NCI-H82 (cell line): ENCODE data around the gene ELFN2.
"Not testable (repeated sequence)": the region's sequence is repeated elsewhere in the genome, so short reads cannot be mapped to it uniquely, and the experiment has no call there.

Experiments
- DNase-seq: peaks from one replicate; lab custom pipeline; 2025; lab: John Stamatoyannopoulos, UW

Gene ELFN2

DNA sequence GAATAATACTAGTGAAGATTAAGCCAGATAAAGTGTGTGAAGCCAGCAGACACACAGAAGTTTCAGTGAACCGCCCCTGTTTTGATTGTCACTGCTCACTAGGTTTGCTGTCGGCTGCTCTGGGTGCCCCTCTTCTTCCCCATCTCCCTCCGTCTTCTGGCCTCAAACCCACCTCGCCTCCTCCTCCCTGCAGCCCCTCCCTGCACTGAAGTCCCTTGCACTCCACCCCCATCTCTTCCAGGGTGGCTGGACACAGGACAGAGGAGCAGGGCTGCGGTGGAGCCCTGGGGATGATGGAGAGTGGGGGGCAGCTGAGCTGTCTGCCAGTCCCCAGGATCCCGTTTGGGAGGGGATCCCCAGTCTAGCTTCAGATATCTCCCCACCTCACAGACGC is 91.5 kb downstream of the ELFN2 start:
- DNase-seq = no peak

GRCh38 chr22:37334859-37335805 is 92.1 kb downstream of the ELFN2 start:
- peak; percentile 22 for DNase-seq

- no peak for DNase-seq
These were observed 92.8 kb downstream of the ELFN2 start for GRCh38 chr22:37334461-37334858.

GRCh38 chr22:37333724-37334460 is 93.4 kb downstream of the ELFN2 start:
- DNase-seq = no peak

GRCh38 chr22:37331856-37332536 is 95.3 kb downstream of the ELFN2 start:
- no peak for DNase-seq

DNA sequence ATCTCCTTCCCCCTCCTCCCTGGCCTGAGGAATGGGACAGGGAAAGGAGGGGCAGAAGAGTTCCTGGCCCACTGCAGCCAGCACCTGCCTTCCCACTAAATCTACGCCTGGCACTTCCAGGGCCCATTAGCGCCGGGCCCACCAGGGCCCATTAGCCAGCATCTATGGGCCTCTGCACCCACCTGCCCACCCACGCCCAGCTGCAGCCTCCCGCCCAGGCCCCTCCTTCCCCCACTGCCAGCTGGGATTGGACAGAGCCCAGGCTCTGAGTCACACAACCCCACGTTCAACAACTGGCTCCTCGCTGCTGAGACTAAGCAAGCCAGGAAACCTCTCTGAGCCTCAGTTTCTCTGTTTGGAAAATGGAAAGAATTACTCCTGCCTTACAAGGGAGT is 96.2 kb downstream of the ELFN2 start:
- DNase-seq = no peak

GRCh38 chr22:37330200-37331033 is 96.9 kb downstream of the ELFN2 start:
- peak; percentile 84 for DNase-seq

DNA sequence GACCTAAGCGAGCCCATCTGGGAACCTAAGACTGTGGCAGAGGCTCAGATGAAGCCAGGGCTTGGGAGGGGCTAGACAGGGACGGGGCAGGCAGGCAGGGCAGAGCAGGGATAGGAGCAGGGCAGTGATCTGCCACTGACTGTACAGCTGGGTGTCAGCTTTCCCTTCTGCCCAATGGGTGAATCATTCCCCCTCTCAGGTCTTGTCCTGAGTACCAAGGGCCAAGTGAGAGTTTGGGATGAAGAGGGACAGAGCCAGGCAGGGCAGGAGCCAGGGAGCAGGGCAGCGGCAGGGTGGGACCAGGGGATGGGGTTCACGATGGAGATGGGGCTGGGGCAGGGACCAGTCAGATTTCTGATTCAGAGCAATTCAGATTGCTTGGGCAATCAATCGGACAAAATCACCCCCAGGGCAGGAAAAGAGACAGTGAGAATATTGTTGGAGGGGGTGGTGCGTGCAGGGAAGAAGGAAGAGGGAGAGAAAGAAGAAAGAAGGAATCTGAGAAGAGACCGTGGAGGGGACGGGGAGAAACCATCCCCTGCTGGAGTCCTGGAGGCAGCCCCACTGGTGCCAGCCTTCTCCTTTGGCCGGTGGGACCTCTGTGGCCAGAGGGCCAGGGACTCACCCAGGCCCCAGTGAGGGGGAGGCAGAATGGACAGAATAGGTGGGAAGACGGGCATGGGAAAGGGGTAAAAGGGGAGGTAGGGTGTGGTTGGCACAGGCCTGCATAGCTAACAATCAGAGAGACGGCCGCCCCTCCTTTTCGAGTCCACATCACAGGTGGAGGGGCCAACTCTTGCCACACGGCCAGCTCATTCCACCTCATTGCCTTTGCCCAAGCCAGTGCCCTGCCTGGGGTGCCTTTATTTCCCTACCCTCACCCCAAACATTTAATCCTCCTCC is 97.8 kb downstream of the ELFN2 start:
- DNase-seq = no peak

GRCh38 chr22:37328538-37329237 is 98.6 kb downstream of the ELFN2 start:
- not testable (repeated sequence) for DNase-seq

GRCh38 chr22:37328017-37328416 is 99.3 kb downstream of the ELFN2 start:
- no peak for DNase-seq

DNA sequence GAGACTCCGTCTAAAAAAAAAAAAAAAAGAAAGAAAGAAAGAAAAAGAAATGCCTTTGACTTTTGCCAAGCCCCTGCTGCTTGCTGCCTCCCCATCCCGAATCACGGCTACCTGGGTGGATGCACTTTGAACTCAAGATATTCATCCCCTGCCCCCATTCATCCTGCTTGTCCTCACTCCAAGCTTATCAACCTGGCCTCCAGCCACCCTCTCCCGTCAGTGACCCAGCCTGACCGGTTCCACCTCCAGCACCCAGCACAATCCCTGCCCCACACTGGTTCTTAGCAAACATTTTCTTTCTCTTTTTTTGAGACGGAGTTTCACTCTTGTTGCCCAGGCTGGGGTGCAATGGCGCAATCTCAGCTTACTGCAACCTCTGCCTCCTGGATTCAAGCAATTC is 100.6 kb downstream of the ELFN2 start:
- DNase-seq = no peak

DNA sequence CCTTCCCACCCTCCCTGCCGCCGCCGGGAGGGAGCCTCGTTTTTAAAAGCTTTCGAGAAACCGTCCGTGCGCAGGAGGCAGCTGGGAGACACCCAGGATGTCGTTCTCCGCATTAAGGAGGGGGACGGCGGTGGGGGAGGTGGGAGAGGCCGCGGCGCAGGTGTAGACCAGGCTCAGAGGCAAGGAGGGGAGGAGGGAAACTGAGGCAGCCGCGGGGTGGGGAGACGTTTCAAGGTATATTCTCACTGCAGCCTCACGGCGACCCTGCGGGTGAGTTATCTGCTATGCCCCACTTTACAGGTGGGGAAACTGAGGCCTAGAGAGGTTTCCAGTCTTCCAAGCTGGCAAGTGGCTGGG is 102.3 kb downstream of the ELFN2 start:
- DNase-seq = no peak

DNA sequence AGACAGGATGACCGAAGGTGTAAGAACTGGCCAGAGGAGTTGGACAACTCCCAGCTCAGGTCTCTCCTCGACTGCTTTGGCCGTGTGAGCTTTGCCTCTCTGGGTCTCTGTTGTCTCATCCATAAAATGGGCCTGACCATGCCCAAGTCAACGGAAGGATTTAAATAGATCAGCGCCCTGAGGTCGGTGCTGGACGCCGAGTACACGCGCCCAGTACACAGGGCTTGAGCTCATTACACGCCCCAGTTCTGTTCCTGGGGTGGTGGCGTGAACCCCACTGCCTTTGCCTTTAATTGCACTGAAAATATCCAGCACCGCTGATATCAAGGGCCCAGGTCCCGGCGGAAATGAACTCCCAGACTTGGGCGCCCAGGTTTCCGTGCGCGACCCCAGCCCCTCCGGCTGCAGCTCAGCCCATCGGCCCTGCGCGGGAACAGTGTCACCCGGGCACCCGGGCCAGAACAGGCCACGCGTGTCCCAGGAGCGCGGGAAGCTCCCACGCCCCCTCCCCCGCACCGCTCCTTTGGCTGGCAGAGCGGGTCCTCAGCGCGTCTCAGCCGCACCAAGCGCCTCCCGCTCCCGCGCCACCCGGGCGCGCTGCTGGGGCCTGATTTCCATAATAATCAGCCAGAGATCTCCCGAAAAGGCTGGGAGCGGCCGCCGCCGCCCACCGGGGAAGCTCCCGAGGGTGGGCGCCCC is 102.8 kb downstream of the ELFN2 start:
- DNase-seq = no peak

DNA sequence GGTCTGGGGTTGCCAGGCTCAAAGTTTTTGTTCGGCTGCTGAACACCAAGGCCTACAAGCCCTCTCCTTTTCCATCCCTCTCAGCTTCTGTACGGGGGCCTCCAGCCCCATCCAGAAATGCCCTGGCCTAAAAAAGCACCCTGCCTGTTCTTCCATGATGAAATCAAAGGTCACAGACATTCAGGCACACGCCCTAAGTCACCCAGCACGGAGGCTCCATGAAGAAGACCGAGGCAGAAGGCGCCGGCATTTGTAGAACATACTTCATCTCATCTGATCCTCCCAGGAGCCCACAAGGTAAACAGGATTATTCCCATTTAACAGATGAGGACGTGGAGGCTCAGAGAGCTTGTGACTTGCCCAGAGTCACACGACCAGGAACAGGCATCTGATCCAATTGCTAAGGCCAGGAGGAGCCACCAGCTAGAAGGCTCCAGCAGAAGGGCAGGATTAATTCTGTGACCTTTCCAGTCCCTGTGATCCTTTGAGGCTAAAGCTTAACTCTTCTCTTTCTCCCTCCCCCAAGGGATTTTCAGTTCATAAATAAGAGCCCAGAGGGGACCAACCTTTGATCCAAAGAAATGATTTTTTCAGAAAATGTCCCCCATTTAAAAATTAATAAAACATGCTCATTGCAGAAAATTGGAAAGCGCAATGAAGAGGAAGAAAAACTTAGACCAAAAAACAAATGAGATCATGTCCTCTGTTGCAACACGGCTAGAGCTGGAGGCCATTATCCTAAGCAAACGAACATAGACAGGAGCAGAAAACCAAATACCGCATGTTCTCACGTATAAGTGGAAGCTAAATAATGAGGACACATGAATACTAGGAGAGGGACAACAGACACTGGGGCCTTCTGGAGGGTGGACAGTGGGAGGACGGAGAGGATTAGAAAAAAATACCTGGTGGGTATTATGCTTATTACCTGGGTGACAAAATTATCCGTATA is 106.3 kb downstream of the ELFN2 start:
- peak; percentile 71 for DNase-seq

DNA sequence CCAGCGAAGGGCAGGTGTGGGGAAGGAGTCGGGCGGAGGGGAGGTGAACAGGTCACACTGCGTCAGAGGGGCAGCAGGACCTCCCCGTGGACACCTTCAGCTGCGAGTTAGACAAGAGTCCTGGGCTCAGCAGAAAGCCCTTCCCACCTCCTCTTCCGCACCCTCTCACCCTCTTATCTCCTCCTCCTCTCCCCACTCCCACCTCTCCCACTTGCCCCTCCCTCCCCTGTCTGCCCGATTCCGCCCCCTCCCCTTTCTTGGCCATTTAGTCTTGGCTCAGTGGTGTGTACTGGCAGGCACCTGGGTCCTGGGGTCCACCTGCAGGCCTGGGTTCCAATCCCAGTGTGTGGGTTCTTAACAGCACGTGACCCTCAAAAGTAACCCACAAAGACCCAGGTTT is 107.8 kb downstream of the ELFN2 start:
- DNase-seq = no peak

GRCh38 chr22:37318364-37319109 is 108.7 kb downstream of the ELFN2 start:
- no peak for DNase-seq
